A549 (cell line): ENCODE results near the gene ZMAT3. TPM values are rescaled to one million over a fixed set of nuclear protein-coding genes. Genes with fewer than 3 reads are reported as not detected.

ENCODE experiments used
- ATAC-seq, 2 experiments: fragments of 200-7000 bp in 1 of 2; fragments of >200 bp in 1 of 2; cut with Nextera tagmentation in 1 of 2; cut with Tn5 transposase in 1 of 2; 3 replicates each; pipeline versions ENCODE4 v1.8.0 to v1.9.1; 2018 to 2020; ENCODE audit warnings: mild to moderate bottlenecking in 1 of 2, moderate library complexity in 1 of 2
- CTCF ChIA-PET: fragments of 300-600 bp; sonication (Branson Sonifier 250); formaldehyde crosslinking; extraction: SDS; loops from one replicate; lab custom pipeline; 2021; ENCODE audit warnings: antibody characterized with exemption, inconsistent platforms; lab: Yijun Ruan, JAX
- POLR2A ChIA-PET: fragments of 350-600 bp; formaldehyde crosslinking; extraction: SDS; loops from one replicate; lab custom pipeline; 2021; ENCODE audit warnings: antibody characterized with exemption, inconsistent platforms; lab: Yijun Ruan, JAX
- DNase-seq, 2 experiments: peaks; one replicate each; pipeline versions ENCODE4 v3.0.0 to v3.0.0-alpha.2; 2011 to 2016; ENCODE audit warnings: low read depth in 1 of 2, low spot score in 1 of 2
- FAIRE-seq: peaks from 2 replicates; lab custom pipeline; 2011; peaks lifted over from hg19 to GRCh38; lab: Jason Lieb, UNC
- H3K27ac ChIP-seq, 2 experiments: fragments of >200 bp; sonication (Bioruptor Twin); formaldehyde crosslinking; 3 replicates each; pipeline ENCODE4 v1.5.1; 2016 to 2017
- H3K4me1 ChIP-seq: fragments of >200 bp; sonication (Bioruptor Twin); formaldehyde crosslinking; 3 replicates; pipeline ENCODE4 v1.6.1; 2016
- H3K4me2 ChIP-seq: fragments of >200 bp; sonication (Bioruptor Twin); formaldehyde crosslinking; 3 replicates; pipeline ENCODE4 v1.6.1; 2016
- H3K4me3 ChIP-seq: fragments of >200 bp; sonication (Bioruptor Twin); formaldehyde crosslinking; 3 replicates; pipeline ENCODE4 v1.5.1; 2016
- H3K9me3 ChIP-seq: fragments of >200 bp; sonication (Bioruptor Twin); formaldehyde crosslinking; 3 replicates; pipeline ENCODE4 v1.6.1; 2016
- CEBPB ChIP-seq, 2 experiments: fragments of >200 bp in 1 of 2; sonication (Bioruptor Twin) in 1 of 2; formaldehyde crosslinking in 1 of 2; IDR thresholded peaks; 2 replicates each; pipeline ENCODE4 v1.6.1; 2012 to 2016
- CHD4 ChIP-seq: fragments of 200-600 bp; sonication (generic); IDR thresholded peaks from 2 replicates; pipeline ENCODE4 v1.6.1; 2016; ENCODE audit warnings: antibody characterized with exemption, mild to moderate bottlenecking, borderline replicate concordance
- EHMT2 ChIP-seq: fragments of 200-600 bp; sonication (generic); IDR thresholded peaks from 2 replicates; pipeline ENCODE4 v1.6.1; 2016; ENCODE audit warnings: antibody characterized with exemption, low read depth, mild to moderate bottlenecking, moderate library complexity
- HDAC2 ChIP-seq: fragments of 200-600 bp; sonication (generic); IDR thresholded peaks from 2 replicates; pipeline ENCODE4 v1.6.1; 2016
- HEYL ChIP-seq: fragments of 250-450 bp; sonication (Bioruptor Pico); IDR thresholded peaks from 2 replicates; pipeline ENCODE4 v1.8.0; 2021; ENCODE audit warnings: mild to moderate bottlenecking, moderate library complexity
- HOXB13 ChIP-seq: fragments of 250-450 bp; sonication (Bioruptor Pico); IDR thresholded peaks from 2 replicates; pipeline ENCODE4 v1.5.0; 2020; ENCODE audit warnings: low read depth, mild to moderate bottlenecking, moderate library complexity
- HOXB5 ChIP-seq: fragments of 250-450 bp; sonication (Bioruptor Pico); IDR thresholded peaks from 2 replicates; pipeline ENCODE4 v1.5.0; 2020; ENCODE audit warnings: mild to moderate bottlenecking, moderate library complexity
- JUN ChIP-seq, 2 experiments: fragments of >200 bp; sonication (Bioruptor Twin); formaldehyde crosslinking; IDR thresholded peaks; 2 replicates in 1 of 2; 3 replicates in 1 of 2; pipeline ENCODE4 v1.6.1; 2016 to 2017
- KDM1A ChIP-seq: fragments of 200-600 bp; sonication (generic); IDR thresholded peaks from 2 replicates; pipeline ENCODE4 v1.6.1; 2016; ENCODE audit warnings: low read depth, mild to moderate bottlenecking
- MAZ ChIP-seq: fragments of 150-350 bp; IDR thresholded peaks from 2 replicates; pipeline ENCODE4 v1.6.1; 2014; ENCODE audit warnings: antibody characterized with exemption, low read depth, low read length, borderline replicate concordance
- MYC ChIP-seq: IDR thresholded peaks from 2 replicates; pipeline ENCODE4 v1.6.1; 2012; ENCODE audit warnings: mild to moderate bottlenecking, inconsistent platforms, low read length, improper control_type of control experiment, borderline replicate concordance
- NFE2L2 ChIP-seq: fragments of 150-350 bp; conservative IDR thresholded peaks from 2 replicates; pipeline ENCODE4 v1.6.1; 2014; ENCODE audit warnings: low read length
- NR3C1 ChIP-seq: fragments of >200 bp; sonication (Bioruptor Twin); formaldehyde crosslinking; IDR thresholded peaks from 3 replicates; pipeline ENCODE4 v1.6.1; 2017
- POLR2A ChIP-seq: IDR thresholded peaks from 2 replicates; pipeline ENCODE4 v1.6.1; 2012; ENCODE audit warnings: mild to moderate bottlenecking, low read length
- ZC3H11A ChIP-seq: fragments of 450-650 bp; IDR thresholded peaks from 2 replicates; pipeline ENCODE4 v1.6.1; 2014; ENCODE audit warnings: antibody characterized with exemption, mild to moderate bottlenecking
- ZFP36 ChIP-seq: fragments of 450-650 bp; IDR thresholded peaks from 2 replicates; pipeline ENCODE4 v1.6.1; 2014; ENCODE audit warnings: borderline replicate concordance; ENCODE audit not compliant: partially characterized antibody
- WGBS: methylation state at CpG from one replicate; pipeline ENCODE4 v1.1.6; 2017; ENCODE audit errors: missing lambda C conversion rate; 5-methylcytosine and 5-hydroxymethylcytosine counted together
- polyA plus RNA-seq, 4 experiments: library from polyadenylated mRNA; depleted of rRNA in 3 of 4; stranded (reverse); fragments of >200 nt; fragmentation: RNase III in 1 of 4; extraction: RNeasy Plus Mini Kit Qiagen cat#74134 plus additional on column Dnase treatment in 1 of 4; gene quantifications; 2 replicates in 3 of 4; 3 replicates in 1 of 4; pipeline ENCODE4 v1.2.3, GENCODE V29; 2011 to 2017
- TF ChIP-seq, protein P1 (sequence below): IDR thresholded peaks from 2 replicates; pipeline ENCODE4 v1.6.1; 2012
- TF ChIP-seq, protein P2 (sequence below): IDR thresholded peaks from 2 replicates; pipeline ENCODE4 v1.6.1; 2012
- TF ChIP-seq, protein P3 (sequence below): fragments of >200 bp; sonication (Bioruptor Twin); formaldehyde crosslinking; IDR thresholded peaks from 3 replicates; pipeline ENCODE4 v1.6.1; 2016
- TF ChIP-seq, protein P4 (sequence below): fragments of 200-600 bp; sonication (generic); IDR thresholded peaks from 2 replicates; pipeline ENCODE4 v1.6.1; 2016; ENCODE audit warnings: antibody characterized with exemption, mild to moderate bottlenecking, moderate library complexity

The ZMAT3 gene
- polyA plus RNA-seq, 2 of the 4 experiments (the other 2 are of a cell fraction), result 5.7 to 12.2 TPM

DNA sequence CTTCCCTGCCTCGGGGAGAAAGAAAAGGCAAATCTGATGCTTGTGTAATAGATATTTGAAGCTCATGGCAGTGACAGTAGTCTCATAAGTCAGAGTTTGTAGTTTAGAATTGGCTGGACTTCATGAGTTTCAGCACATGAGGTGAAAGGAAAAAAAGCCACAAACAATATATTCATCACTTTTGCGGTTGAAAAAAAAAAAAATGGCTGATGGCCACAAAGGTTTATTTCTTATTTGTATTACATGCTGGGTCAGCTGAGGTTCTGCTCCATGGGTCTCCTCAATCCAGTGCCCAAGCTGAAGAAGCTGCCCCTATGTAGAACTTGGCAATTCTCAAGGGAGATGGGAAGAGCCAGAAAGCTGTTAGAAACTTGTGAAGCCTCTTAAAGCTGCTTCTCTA, 2.2 kb upstream of the ZMAT3 start:
- WGBS, result 77% methylated on average over 2 of the region's 2 CpGs
- Histone ChIP-seq H3K9me3 (no peaks in the 10 kb centered on the region), H3K4me2 (no peak overlapping the region), H3K4me3 (no peak overlapping the region), H3K27ac (no peak overlapping the region), H3K4me1 (peaks cover 5% of the 10 kb centered on the region; the same call in 2 of the 3 replicates)
- DNase-seq, result no peak
- no peak for TF ChIP-seq HOXB13 (CRISPR knock-in tag)
- no peak for TF ChIP-seq HOXB5 (CRISPR knock-in tag)
- TF ChIP-seq NR3C1, result no peak
- TF ChIP-seq CHD4, result no peak
- TF ChIP-seq, protein P1, sequence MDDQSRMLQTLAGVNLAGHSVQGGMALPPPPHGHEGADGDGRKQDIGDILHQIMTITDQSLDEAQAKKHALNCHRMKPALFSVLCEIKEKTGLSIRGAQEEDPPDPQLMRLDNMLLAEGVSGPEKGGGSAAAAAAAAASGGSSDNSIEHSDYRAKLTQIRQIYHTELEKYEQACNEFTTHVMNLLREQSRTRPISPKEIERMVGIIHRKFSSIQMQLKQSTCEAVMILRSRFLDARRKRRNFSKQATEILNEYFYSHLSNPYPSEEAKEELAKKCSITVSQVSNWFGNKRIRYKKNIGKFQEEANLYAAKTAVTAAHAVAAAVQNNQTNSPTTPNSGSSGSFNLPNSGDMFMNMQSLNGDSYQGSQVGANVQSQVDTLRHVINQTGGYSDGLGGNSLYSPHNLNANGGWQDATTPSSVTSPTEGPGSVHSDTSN, result no peak
- no peak for TF ChIP-seq HEYL (CRISPR knock-in tag)
- TF ChIP-seq, protein P2, sequence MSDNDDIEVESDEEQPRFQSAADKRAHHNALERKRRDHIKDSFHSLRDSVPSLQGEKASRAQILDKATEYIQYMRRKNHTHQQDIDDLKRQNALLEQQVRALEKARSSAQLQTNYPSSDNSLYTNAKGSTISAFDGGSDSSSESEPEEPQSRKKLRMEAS, result no peak
- TF ChIP-seq, protein P3, sequence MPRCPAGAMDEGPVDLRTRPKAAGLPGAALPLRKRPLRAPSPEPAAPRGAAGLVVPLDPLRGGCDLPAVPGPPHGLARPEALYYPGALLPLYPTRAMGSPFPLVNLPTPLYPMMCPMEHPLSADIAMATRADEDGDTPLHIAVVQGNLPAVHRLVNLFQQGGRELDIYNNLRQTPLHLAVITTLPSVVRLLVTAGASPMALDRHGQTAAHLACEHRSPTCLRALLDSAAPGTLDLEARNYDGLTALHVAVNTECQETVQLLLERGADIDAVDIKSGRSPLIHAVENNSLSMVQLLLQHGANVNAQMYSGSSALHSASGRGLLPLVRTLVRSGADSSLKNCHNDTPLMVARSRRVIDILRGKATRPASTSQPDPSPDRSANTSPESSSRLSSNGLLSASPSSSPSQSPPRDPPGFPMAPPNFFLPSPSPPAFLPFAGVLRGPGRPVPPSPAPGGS, result no peak
- TF ChIP-seq ZFP36, result no peak
- FAIRE-seq, result no peak
- CTCF ChIA-PET, result interaction anchor here (1.2 kb wide), 1 partner anchor 242 kb away, joined by 4 read pairs; no protein-coding TSS in a partner anchor
- no peak for ATAC-seq
- POLR2A ChIA-PET, result no interaction called here

DNA sequence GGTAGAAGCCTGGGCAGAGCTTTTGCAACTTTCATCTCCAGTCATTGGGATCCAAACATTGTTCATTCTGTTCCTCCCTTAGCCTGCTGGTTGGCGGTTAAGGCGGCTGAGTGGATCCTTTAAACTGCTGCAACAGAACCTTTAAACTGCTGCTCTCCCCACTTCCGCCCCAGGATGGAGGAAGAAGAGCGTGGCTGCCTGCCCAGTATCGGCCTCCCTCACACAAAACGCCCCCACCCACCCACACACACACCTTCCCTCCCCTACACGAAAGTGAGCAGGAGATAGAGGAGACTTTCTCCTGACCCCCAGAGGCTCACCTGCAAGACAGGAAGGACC, 460 bp upstream of the ZMAT3 start:
- H3K4me1 ChIP-seq, result peaks cover 5% of the 10 kb centered on the region; the same call in 2 of the 3 replicates
- FAIRE-seq, result no peak
- peak; percentile 15 to 43; a peak in 4 of 6 replicates for ATAC-seq
- H3K9me3 ChIP-seq, result no peaks in the 10 kb centered on the region
- POLR2A ChIA-PET, result no interaction called here
- H3K4me3 ChIP-seq, result peak overlapping the region; percentile 88
- CTCF ChIA-PET, result interaction anchor here (0.7 to 2.7 kb wide), 3 partner anchors 75 to 609 kb away, joined by 3 to 8 read pairs (median 7); no protein-coding TSS in a partner anchor
- no peak for TF ChIP-seq MAZ
- peak in 1 of 2 experiments; percentile 18; a peak in 1 of 5 replicates for TF ChIP-seq JUN (IDR thresholded peaks at IDR 0.05)
- H3K4me2 ChIP-seq, result peak overlapping the region; percentile 66
- 28% methylated on average over 6 of the region's 7 CpGs for WGBS
- H3K27ac ChIP-seq, result peak overlapping the region; percentile 85 to 95
- DNase-seq, result no peak

DNA sequence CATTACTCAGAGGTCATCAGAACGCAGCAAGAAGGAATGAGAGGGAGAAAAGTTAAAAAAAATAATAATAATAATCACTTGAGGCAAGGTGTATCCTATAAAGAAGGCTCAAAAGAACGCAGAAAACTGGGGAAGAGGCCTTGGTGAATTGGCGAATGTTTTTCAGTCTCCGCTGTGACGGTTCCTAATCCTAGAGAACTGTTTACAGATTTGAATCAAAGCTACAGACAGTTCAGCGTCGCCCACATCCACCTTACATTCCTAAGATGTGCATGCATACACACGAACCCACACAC, 634 bp downstream of the ZMAT3 start:
- WGBS, result 1% methylated on average over 8 of the region's 8 CpGs
- Histone ChIP-seq H3K4me3 (peak overlapping the region; percentile 88), H3K4me1 (peaks cover 5% of the 10 kb centered on the region; the same call in 2 of the 3 replicates), H3K4me2 (peak overlapping the region; percentile 66), H3K27ac (peak overlapping the region; percentile 85 to 95), H3K9me3 (no peaks in the 10 kb centered on the region)
- TF ChIP-seq CHD4, result no peak
- TF ChIP-seq ZC3H11A, result no peak
- TF ChIP-seq CEBPB (IDR thresholded peaks at IDR 0.05), result no peak
- ATAC-seq (no peak), DNase-seq (no peak), FAIRE-seq (no peak)
- CTCF ChIA-PET, result interaction anchor here (1.3 to 2.7 kb wide), 4 partner anchors 76 to 251 kb away, joined by 6 to 8 read pairs (median 7); no protein-coding TSS in a partner anchor
- POLR2A ChIA-PET, result interaction anchor here (1.1 to 1.8 kb wide), 3 partner anchors 52 to 253 kb away, joined by 3 to 6 read pairs (median 3); partner anchors contain the start of gene ZNF639

DNA sequence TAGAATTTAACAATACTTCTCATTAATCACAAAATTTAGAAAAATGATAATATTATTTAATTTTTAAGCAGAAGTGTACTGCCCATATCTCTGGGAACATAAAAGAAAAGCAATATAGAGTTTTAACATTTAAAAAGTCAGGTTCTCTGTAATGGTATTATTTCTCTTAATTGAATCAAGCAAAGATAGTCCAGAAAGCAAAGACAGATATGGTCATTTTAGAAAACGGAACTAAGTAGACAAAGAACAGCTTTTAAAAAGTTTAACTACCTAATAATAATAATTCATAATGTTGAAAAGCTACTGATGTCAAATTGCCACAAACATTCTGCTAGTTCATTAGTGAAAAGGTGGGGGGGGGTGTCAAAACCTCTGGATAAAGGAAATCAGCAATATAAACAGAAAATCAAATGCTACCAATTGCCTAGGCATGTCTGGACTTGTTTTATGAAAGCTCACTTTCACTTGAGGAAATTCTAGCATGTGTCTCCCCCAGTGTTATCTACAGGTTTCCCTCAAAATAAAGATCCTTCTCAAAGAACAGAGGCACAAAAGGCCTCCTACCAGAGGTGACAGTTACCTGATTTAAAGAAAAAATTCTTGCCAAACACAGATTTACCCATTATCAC, 1.7 kb downstream of the ZMAT3 start:
- Histone ChIP-seq H3K9me3 (no peaks in the 10 kb centered on the region), H3K4me2 (peak overlapping the region; percentile 66), H3K27ac (peak overlapping the region; percentile 52 to 85; a peak in 5 of 6 replicates), H3K4me1 (peaks cover 5% of the 10 kb centered on the region; the same call in 2 of the 3 replicates), H3K4me3 (peak overlapping the region; percentile 88; the same call in 2 of the 3 replicates)
- ChIA-PET CTCF (interaction anchor here (1.0 to 2.7 kb wide), 12 partner anchors 12 to 488 kb away, joined by 3 to 11 read pairs (median 6); no protein-coding TSS in a partner anchor), POLR2A (interaction anchor here (1.4 to 1.8 kb wide), 2 partner anchors 79 to 254 kb away, joined by 4 to 6 read pairs; partner anchors contain the start of gene ZNF639)
- FAIRE-seq (no peak), DNase-seq (no peak), ATAC-seq (no peak)
- no peak for TF ChIP-seq ZFP36
- TF ChIP-seq MYC, result no peak
- TF ChIP-seq HDAC2, result no peak
- TF ChIP-seq NR3C1, result no peak
- no peak for TF ChIP-seq POLR2A
- TF ChIP-seq, protein P4, sequence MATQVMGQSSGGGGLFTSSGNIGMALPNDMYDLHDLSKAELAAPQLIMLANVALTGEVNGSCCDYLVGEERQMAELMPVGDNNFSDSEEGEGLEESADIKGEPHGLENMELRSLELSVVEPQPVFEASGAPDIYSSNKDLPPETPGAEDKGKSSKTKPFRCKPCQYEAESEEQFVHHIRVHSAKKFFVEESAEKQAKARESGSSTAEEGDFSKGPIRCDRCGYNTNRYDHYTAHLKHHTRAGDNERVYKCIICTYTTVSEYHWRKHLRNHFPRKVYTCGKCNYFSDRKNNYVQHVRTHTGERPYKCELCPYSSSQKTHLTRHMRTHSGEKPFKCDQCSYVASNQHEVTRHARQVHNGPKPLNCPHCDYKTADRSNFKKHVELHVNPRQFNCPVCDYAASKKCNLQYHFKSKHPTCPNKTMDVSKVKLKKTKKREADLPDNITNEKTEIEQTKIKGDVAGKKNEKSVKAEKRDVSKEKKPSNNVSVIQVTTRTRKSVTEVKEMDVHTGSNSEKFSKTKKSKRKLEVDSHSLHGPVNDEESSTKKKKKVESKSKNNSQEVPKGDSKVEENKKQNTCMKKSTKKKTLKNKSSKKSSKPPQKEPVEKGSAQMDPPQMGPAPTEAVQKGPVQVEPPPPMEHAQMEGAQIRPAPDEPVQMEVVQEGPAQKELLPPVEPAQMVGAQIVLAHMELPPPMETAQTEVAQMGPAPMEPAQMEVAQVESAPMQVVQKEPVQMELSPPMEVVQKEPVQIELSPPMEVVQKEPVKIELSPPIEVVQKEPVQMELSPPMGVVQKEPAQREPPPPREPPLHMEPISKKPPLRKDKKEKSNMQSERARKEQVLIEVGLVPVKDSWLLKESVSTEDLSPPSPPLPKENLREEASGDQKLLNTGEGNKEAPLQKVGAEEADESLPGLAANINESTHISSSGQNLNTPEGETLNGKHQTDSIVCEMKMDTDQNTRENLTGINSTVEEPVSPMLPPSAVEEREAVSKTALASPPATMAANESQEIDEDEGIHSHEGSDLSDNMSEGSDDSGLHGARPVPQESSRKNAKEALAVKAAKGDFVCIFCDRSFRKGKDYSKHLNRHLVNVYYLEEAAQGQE, result no peak
- TF ChIP-seq KDM1A, result no peak
- no peak for TF ChIP-seq EHMT2
- TF ChIP-seq JUN (IDR thresholded peaks at IDR 0.05), result no peak
- TF ChIP-seq NFE2L2, result no peak
- 10% methylated on average over 1 of the region's 1 CpG for WGBS
